Measurements from ENCODE around the gene SPPL2A. TPM values are rescaled to one million over a fixed set of nuclear protein-coding genes. Genes with fewer than 3 reads are reported as not detected.

The SPPL2A gene
- total and polyA plus RNA-seq, 10 donors = 18.0 to 425 (median 113) TPM

- Histone ChIP-seq H3K4me3 (no peak overlapping the region), H3K36me3 (no peaks in the 10 kb centered on the region), H3K27ac (no peak overlapping the region), H3K9me3 (no peaks in the 10 kb centered on the region), H3K27me3 (replicated peaks in 1 of 7) (no peaks in the 10 kb centered on the region), H3K4me1 (no peaks in the 10 kb centered on the region)
- no peak for TF ChIP-seq POLR2AphosphoS5 (IDR thresholded peaks at IDR 0.05)
- TF ChIP-seq, protein P1, sequence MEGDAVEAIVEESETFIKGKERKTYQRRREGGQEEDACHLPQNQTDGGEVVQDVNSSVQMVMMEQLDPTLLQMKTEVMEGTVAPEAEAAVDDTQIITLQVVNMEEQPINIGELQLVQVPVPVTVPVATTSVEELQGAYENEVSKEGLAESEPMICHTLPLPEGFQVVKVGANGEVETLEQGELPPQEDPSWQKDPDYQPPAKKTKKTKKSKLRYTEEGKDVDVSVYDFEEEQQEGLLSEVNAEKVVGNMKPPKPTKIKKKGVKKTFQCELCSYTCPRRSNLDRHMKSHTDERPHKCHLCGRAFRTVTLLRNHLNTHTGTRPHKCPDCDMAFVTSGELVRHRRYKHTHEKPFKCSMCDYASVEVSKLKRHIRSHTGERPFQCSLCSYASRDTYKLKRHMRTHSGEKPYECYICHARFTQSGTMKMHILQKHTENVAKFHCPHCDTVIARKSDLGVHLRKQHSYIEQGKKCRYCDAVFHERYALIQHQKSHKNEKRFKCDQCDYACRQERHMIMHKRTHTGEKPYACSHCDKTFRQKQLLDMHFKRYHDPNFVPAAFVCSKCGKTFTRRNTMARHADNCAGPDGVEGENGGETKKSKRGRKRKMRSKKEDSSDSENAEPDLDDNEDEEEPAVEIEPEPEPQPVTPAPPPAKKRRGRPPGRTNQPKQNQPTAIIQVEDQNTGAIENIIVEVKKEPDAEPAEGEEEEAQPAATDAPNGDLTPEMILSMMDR (IDR thresholded peaks at IDR 0.05 in 8 of 11, conservative IDR thresholded peaks at IDR 0.05 in 3 of 11) = no peak
- no peak for TF ChIP-seq POLR2A (IDR thresholded peaks at IDR 0.05)
- intact Hi-C loops (cut with DNase I; ENCODE audit: low total_unique reads) = no loop called here
- no peak for DNase-seq
Measured at GRCh38 chr15:50783895-50784294, 18.4 kb upstream of the SPPL2A start.

DNA sequence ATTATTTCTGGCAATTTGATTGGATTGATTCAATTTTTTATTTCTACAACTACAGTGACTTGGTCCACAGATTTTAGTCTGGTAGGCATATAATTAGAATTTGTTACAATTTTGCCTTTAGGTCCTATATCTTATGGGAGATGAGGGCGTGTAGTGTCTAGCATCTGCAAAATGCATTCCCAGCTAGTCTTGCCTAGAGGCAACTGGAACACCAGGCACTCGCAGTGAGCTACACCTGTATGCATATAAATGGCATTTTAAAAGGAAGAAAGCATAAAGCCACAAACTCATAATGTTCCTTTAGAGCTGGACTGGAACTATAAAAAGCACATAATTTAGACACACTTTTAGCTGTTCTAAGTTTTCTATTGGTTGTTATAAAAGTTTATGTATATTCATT is 17.9 kb upstream of the SPPL2A start:
- DNase-seq = no peak
- intact Hi-C loops (cut with DNase I; ENCODE audit: low total_unique reads) = no loop called here
- Histone ChIP-seq H3K4me1 (no peaks in the 10 kb centered on the region), H3K9me3 (no peaks in the 10 kb centered on the region), H3K27ac (no peak overlapping the region), H3K4me3 (no peak overlapping the region), H3K36me3 (no peaks in the 10 kb centered on the region), H3K27me3 (replicated peaks in 1 of 7) (no peaks in the 10 kb centered on the region)
- TF ChIP-seq POLR2A (IDR thresholded peaks at IDR 0.05) = no peak
- TF ChIP-seq, protein P1 (IDR thresholded peaks at IDR 0.05 in 8 of 11, conservative IDR thresholded peaks at IDR 0.05 in 3 of 11) = no peak
- no peak for TF ChIP-seq POLR2AphosphoS5 (IDR thresholded peaks at IDR 0.05)
- WGBS, 5 donors = 79 to 94% (median 83%) methylated on average over 2 of the region's 2 CpGs

DNA sequence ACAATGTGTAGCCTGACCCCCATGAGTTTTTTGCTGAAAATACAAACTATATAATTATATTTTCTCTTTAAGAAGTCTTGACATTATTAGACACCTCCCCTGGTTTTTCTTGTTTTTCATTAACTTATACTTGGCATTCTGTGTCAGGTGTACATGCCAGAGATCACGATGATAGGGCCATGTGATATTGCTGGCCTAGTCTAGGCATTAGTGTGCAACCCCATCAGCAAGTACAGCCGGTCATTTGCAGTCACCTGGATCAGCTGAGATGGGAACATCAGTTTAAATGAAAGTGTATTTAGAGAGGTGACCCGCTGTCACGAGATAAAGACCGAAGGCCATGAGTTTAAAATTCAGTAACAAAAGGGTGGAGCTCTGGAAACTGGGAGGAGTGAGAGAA is 12.6 kb upstream of the SPPL2A start:
- TF ChIP-seq, protein P1 (IDR thresholded peaks at IDR 0.05 in 8 of 11, conservative IDR thresholded peaks at IDR 0.05 in 3 of 11) = no peak
- TF ChIP-seq POLR2A (IDR thresholded peaks at IDR 0.05) = no peak
- TF ChIP-seq POLR2AphosphoS5 (IDR thresholded peaks at IDR 0.05) = no peak
- 91 to 98% (median 95%) methylated on average over 5 of the region's 5 CpGs for WGBS, 5 donors
- no peaks in the 10 kb centered on the region for H3K36me3 ChIP-seq
- no peak overlapping the region for H3K27ac ChIP-seq
- no peaks in the 10 kb centered on the region for H3K9me3 ChIP-seq
- no peaks in the 10 kb centered on the region for H3K4me1 ChIP-seq
- H3K4me3 ChIP-seq = no peak overlapping the region
- no peaks in the 10 kb centered on the region for H3K27me3 ChIP-seq (replicated peaks in 1 of 7)
- intact Hi-C loops (cut with DNase I; ENCODE audit: low total_unique reads) = no loop called here
- no peak for DNase-seq

DNA sequence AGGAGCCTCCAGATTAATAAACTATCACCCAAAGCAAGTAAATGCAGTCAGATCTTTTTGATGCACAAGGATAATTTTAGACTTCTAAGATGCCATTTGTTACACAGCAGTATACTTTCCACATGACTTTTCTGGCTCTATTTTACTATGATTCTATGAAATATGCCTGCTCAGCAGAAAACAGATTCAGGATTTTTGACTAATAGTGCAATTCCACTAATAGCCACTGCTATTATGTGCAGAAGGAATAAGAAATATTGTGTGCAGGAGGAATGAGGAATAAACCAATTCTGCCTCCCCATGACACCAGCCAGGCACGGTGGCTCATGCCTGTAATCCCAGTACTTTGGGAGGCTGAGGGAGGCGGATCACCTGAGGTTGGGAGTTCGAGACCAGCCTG is 11.5 kb upstream of the SPPL2A start:
- TF ChIP-seq, protein P1 (IDR thresholded peaks at IDR 0.05 in 8 of 11, conservative IDR thresholded peaks at IDR 0.05 in 3 of 11) = no peak
- TF ChIP-seq POLR2A (IDR thresholded peaks at IDR 0.05) (no peak), POLR2AphosphoS5 (IDR thresholded peaks at IDR 0.05) (no peak)
- DNase-seq = no peak
- intact Hi-C loops (cut with DNase I; ENCODE audit: low total_unique reads) = no loop called here
- H3K9me3 ChIP-seq = no peaks in the 10 kb centered on the region
- WGBS, 5 donors = 92 to 95% (median 93%) methylated on average over 3 of the region's 3 CpGs
- no peak overlapping the region for H3K27ac ChIP-seq
- no peaks in the 10 kb centered on the region for H3K36me3 ChIP-seq
- H3K27me3 ChIP-seq (replicated peaks in 1 of 7) = no peaks in the 10 kb centered on the region
- no peaks in the 10 kb centered on the region for H3K4me1 ChIP-seq
- no peak overlapping the region for H3K4me3 ChIP-seq

Data from spleen (tissue), 11 donors.